Duodenal mucosa (tissue), 2 donors: ENCODE results near the gene C16orf90.

Source experiments
- H3K27ac ChIP-seq: one replicate; pipeline ENCODE4 v1.7.0; 2013; ENCODE audit warnings: low read depth, low read length
- H3K27me3 ChIP-seq, 2 donors: one replicate each; pipeline ENCODE4 v1.7.0; 2013; ENCODE audit warnings: low read length in 2 of 2, control low read depth in 1 of 2; ENCODE audit not compliant: insufficient read depth in 2 of 2, control insufficient read depth in 1 of 2
- H3K36me3 ChIP-seq, 2 donors: one replicate each; pipeline ENCODE4 v1.7.0; 2013; ENCODE audit warnings: low read length in 2 of 2, control low read depth in 1 of 2; ENCODE audit not compliant: insufficient read depth in 2 of 2, control insufficient read depth in 1 of 2
- H3K4me1 ChIP-seq, 2 donors: one replicate each; pipeline ENCODE4 v1.7.0; 2013; ENCODE audit warnings: low read length in 2 of 2, control low read depth in 1 of 2; ENCODE audit not compliant: insufficient read depth in 2 of 2, control insufficient read depth in 1 of 2
- H3K4me3 ChIP-seq, 2 donors: one replicate each; pipeline ENCODE4 v1.7.0; 2013; ENCODE audit warnings: low read length in 2 of 2, low read depth in 1 of 2
- H3K9ac ChIP-seq, 2 donors: one replicate each; pipeline ENCODE4 v1.7.0; 2013; ENCODE audit warnings: low read length in 2 of 2, low read depth in 1 of 2
- H3K9me3 ChIP-seq, 2 donors: one replicate each; pipeline ENCODE4 v1.7.0; 2013; ENCODE audit warnings: low read length in 2 of 2, control low read depth in 1 of 2; ENCODE audit not compliant: control insufficient read depth in 1 of 2

C16orf90 gene

GRCh38 chr16:3485097-3485745 is 10.1 kb downstream of the C16orf90 start:
- H3K4me3 ChIP-seq = no peak overlapping the region
- H3K9me3 ChIP-seq = no peaks in the 10 kb centered on the region

DNA sequence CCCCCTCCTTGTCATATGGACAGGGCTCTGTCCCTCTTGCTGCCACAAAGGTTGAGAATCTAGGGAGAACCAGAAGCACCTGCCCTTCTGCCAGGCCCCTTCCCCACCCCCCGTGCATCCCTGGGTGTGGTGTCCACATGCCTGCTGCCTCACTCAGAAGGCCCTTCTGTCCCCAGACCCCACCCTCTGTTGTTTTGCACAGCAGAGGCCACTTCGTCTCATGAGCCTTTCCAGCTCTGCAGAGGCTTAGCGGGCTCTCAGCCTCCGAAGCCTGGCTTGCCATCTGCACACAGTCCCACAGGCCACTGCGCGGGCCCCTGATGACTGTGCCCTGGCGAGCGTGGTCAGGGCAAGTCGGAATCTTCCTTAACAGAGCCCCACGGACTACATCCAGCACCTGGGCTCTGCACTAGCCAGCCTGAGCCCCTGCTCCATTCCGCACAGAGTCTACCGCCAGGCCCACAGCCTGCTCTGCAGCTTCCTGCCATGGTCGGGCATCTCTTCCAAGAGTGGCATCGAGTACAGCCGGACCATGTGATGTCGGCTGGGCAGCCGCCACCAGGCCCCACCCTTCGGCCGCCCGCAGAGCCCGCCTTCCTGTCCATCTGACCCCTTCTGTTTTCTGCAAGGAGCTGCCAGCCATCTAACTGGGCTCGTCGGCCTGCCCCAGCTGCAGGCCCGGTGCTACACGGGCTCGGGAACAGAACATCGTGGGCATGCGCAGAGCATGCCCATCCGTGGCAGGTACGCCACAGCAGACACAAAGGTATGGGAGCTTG is 10.8 kb downstream of the C16orf90 start:
- H3K4me1 ChIP-seq = no peaks in the 10 kb centered on the region
- no peak overlapping the region for H3K27ac ChIP-seq
- H3K4me3 ChIP-seq = no peak overlapping the region
- no peak overlapping the region for H3K9ac ChIP-seq
- H3K9me3 ChIP-seq = no peaks in the 10 kb centered on the region
- no peaks in the 10 kb centered on the region for H3K27me3 ChIP-seq
- H3K36me3 ChIP-seq = peaks cover 56 to 74% of the 10 kb centered on the region in 2 donors

More at GRCh38 chr16:3485097-3485745, 10.1 kb downstream of the C16orf90 start:
- Histone ChIP-seq H3K4me1 (no peaks in the 10 kb centered on the region), H3K36me3 (peaks cover 51 to 69% of the 10 kb centered on the region in 2 donors), H3K9ac (no peak overlapping the region), H3K27me3 (no peaks in the 10 kb centered on the region), H3K27ac (no peak overlapping the region)

DNA sequence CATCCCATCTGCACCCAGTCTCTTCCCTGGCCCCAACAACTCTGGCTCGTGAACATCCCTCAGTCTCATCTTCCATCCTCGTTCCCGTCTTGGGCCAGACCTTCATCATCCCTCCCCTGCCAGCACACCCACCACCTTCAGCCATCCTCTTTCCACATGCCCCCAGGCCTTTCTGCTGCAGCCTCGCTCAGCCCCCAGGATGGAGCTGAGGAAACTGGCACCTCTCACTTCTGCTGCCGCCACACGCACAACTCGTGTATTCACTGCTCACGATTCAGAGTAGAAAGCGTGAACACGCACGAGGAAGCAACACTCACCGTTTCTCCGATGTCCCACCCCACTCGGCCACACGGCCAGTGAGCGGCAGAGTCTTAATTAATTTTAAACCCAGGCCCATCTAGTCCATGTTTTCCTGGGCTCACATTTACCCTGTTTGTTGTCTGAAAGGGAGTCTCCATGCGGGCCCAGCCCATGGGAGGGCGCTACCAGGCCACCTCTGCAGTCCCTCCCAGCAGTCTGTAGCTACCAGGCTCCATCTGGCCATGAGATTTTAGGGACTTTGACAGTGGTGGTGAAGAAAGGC is 12.5 kb downstream of the C16orf90 start:
- H3K9ac ChIP-seq = no peak overlapping the region
- H3K27me3 ChIP-seq = no peaks in the 10 kb centered on the region
- no peak overlapping the region for H3K4me3 ChIP-seq
- H3K36me3 ChIP-seq = peaks cover 61 to 83% of the 10 kb centered on the region in 2 donors
- H3K27ac ChIP-seq = no peak overlapping the region
- H3K9me3 ChIP-seq = no peaks in the 10 kb centered on the region
- H3K4me1 ChIP-seq = no peaks in the 10 kb centered on the region

GRCh38 chr16:3481696-3482658 is 13.3 kb downstream of the C16orf90 start:
- H3K4me3 ChIP-seq = no peak overlapping the region
- no peak overlapping the region for H3K9ac ChIP-seq
- no peak overlapping the region for H3K27ac ChIP-seq

GRCh38 chr16:3480901-3481695 is 14.2 kb downstream of the C16orf90 start:
- Histone ChIP-seq H3K9me3 (no peaks in the 10 kb centered on the region), H3K9ac (no peak overlapping the region), H3K4me1 (peaks cover 0 to 1% of the 10 kb centered on the region in 2 donors), H3K36me3 (peaks cover 60 to 76% of the 10 kb centered on the region in 2 donors), H3K4me3 (no peak overlapping the region), H3K27ac (no peak overlapping the region), H3K27me3 (no peaks in the 10 kb centered on the region)

More at GRCh38 chr16:3481696-3482658, 13.3 kb downstream of the C16orf90 start:
- H3K36me3 ChIP-seq = peaks cover 64 to 82% of the 10 kb centered on the region in 2 donors
- no peaks in the 10 kb centered on the region for H3K27me3 ChIP-seq
- H3K4me1 ChIP-seq = no peaks in the 10 kb centered on the region
- H3K9me3 ChIP-seq = no peaks in the 10 kb centered on the region

GRCh38 chr16:3479654-3480216 is 15.6 kb downstream of the C16orf90 start:
- peaks cover 51 to 66% of the 10 kb centered on the region in 2 donors for H3K36me3 ChIP-seq
- no peak overlapping the region for H3K9ac ChIP-seq

DNA sequence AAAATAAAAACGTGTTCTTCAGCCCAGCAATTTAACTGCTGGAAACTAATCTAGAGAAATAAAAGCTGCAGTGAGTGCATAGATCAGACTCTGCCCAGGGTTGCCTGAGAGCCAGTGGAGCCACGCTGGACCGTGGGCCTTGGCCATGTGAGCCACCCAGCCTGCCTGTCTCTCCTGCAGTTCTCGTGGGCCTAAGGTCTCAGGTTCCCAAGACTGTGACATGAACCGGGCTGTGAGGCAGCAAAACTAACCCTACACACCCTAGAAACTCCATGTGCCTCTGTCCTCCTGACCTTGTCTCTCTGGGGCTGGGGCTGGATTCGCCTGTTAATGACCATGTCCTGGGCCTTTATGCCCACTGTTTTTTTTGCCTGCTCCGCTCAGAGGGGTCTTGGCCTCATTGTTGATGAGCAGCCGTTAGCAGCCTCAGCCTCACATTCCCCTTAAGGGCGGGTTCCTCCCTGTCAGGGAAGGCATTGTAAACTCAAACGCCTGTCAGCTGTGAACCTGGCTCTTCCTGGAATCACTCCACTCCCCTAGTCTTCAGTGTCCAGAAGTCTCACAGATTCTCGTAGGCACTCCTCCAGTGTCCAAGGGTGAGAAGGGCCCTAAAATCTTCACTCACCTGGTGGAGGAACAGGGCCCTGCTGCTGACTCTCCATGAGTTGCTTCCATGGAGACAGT is 16.9 kb downstream of the C16orf90 start:
- H3K27me3 ChIP-seq = no peaks in the 10 kb centered on the region
- no peak overlapping the region for H3K27ac ChIP-seq

More at GRCh38 chr16:3479654-3480216, 15.6 kb downstream of the C16orf90 start:
- Histone ChIP-seq H3K4me3 (no peak overlapping the region), H3K27me3 (no peaks in the 10 kb centered on the region), H3K9me3 (no peaks in the 10 kb centered on the region), H3K27ac (no peak overlapping the region), H3K4me1 (peaks cover 0 to 8% of the 10 kb centered on the region in 2 donors)

DNA sequence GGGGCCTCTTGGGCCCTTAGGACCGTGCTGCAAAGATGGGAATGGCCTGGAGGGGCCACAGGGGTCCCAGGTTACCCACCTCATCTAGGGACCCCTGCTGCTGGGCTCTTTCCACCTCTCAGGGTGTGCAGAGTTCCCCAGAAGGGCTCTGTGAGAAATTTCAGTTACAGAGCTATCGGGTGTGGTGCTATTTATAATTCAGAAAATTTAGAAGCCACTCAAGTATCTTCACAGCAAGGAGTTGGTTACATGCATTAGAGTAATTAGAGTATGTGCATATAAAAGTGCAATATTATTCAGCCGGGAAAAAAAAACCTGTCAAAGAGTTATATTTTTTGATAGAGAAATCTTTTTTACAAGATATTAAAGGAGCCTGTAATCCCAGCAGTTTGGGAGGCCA is 18.9 kb downstream of the C16orf90 start:
- H3K27ac ChIP-seq = no peak overlapping the region

More for the DNA sequence above, 16.9 kb downstream of the C16orf90 start:
- H3K36me3 ChIP-seq = peaks cover 39 to 53% of the 10 kb centered on the region in 2 donors
- H3K9me3 ChIP-seq = no peaks in the 10 kb centered on the region
- no peak overlapping the region for H3K9ac ChIP-seq
- peaks cover 7 to 12% of the 10 kb centered on the region in 2 donors for H3K4me1 ChIP-seq
- H3K4me3 ChIP-seq = no peak overlapping the region

More for the DNA sequence above, 18.9 kb downstream of the C16orf90 start:
- no peak overlapping the region for H3K4me3 ChIP-seq
- no peak overlapping the region for H3K9ac ChIP-seq
- H3K4me1 ChIP-seq = peaks cover 7 to 12% of the 10 kb centered on the region in 2 donors
- H3K27me3 ChIP-seq = no peaks in the 10 kb centered on the region
- H3K36me3 ChIP-seq = peaks cover 21 to 43% of the 10 kb centered on the region in 2 donors
- H3K9me3 ChIP-seq = no peaks in the 10 kb centered on the region
